OCI-LY3 (cell line): ENCODE data around the gene CBFA2T2.
"Not testable (repeated sequence)": the region's sequence is repeated elsewhere in the genome, so short reads cannot be mapped to it uniquely, and the experiment has no call there.

Source experiments
- CTCF ChIP-seq: fragments of 200-600, 300-600 bp; sonication (generic); IDR thresholded peaks from 2 replicates; pipeline ENCODE4 v1.5.1; 2014; ENCODE audit warnings: antibody characterized with exemption, low read length, low read depth
- EZH2phosphoT487 ChIP-seq: fragments of 200-600 bp; shearing (Covaris generic); IDR thresholded peaks from 2 replicates; pipeline ENCODE4 v1.6.1; 2018; ENCODE audit warnings: antibody characterized with exemption, mixed run types, low read depth

GRCh38 chr20:33573268-33573667 lies 83.4 kb downstream of the CBFA2T2 start:
- not testable (repeated sequence) for TF ChIP-seq EZH2phosphoT487, CTCF
